Measurements from ENCODE around the gene CYRIA. TPM values are rescaled to one million over a fixed set of nuclear protein-coding genes. Genes with fewer than 3 reads are reported as not detected.

The CYRIA gene
- total RNA-seq, 1 donor from 2014 or later, result 2.1 TPM

DNA sequence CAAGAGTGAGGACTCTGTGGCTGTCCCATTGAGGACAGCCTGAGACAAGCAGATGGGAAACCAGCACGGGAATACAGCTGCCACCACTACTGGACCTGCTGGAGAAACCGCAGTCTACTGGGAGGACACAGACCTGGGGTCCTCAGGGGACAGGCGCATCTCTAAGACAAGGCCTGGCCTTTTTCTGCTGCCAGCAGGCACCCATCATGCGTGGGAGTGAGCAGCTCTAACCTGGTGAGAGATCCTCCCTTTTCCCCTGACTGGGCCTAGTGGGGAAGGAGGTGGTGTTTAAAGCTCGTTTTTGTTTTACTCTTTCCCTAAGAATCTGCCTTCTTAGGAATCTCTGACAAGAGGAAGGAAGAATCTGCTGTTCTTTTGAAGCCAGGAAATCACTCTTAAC is 36.6 kb downstream of the CYRIA start:
- Mint-ChIP-seq H3K4me3 (ENCODE audit: unreplicated experiment) (no peak overlapping the region), H3K9me3 (ENCODE audit: low read depth) (no peaks in the 10 kb centered on the region), H3K36me3 (ENCODE audit: low read depth) (no peaks in the 10 kb centered on the region), H3K27ac (ENCODE audit: unreplicated experiment) (no peak overlapping the region), H3K27me3 (ENCODE audit: low read depth) (no peaks in the 10 kb centered on the region), H3K4me1 (ENCODE audit: low read depth) (peaks cover 18% of the 10 kb centered on the region)
- no peak for TF ChIP-seq CTCF (IDR thresholded peaks at IDR 0.05)
- no peak for DNase-seq (ENCODE audit: low spot score)

- Mint-ChIP-seq H3K36me3 (ENCODE audit: low read depth) (no peaks in the 10 kb centered on the region), H3K4me1 (ENCODE audit: low read depth) (peaks cover 22% of the 10 kb centered on the region), H3K4me3 (ENCODE audit: unreplicated experiment) (no peak overlapping the region), H3K27me3 (ENCODE audit: low read depth) (no peaks in the 10 kb centered on the region), H3K27ac (ENCODE audit: unreplicated experiment) (no peak overlapping the region), H3K9me3 (ENCODE audit: low read depth) (no peaks in the 10 kb centered on the region)
- no peak for TF ChIP-seq CTCF (IDR thresholded peaks at IDR 0.05)
- DNase-seq (ENCODE audit: low spot score), result no peak
Measured at GRCh38 chr2:16628314-16628713, 37.3 kb downstream of the CYRIA start.

GRCh38 chr2:16626997-16627605 is 38.5 kb downstream of the CYRIA start:
- Mint-ChIP-seq H3K27me3 (ENCODE audit: low read depth) (no peaks in the 10 kb centered on the region), H3K4me1 (ENCODE audit: low read depth) (peaks cover 27% of the 10 kb centered on the region), H3K27ac (ENCODE audit: unreplicated experiment) (no peak overlapping the region), H3K36me3 (ENCODE audit: low read depth) (no peaks in the 10 kb centered on the region), H3K4me3 (ENCODE audit: unreplicated experiment) (no peak overlapping the region), H3K9me3 (ENCODE audit: low read depth) (no peaks in the 10 kb centered on the region)
- no peak for DNase-seq (ENCODE audit: low spot score)
- no peak for TF ChIP-seq CTCF (IDR thresholded peaks at IDR 0.05)

DNA sequence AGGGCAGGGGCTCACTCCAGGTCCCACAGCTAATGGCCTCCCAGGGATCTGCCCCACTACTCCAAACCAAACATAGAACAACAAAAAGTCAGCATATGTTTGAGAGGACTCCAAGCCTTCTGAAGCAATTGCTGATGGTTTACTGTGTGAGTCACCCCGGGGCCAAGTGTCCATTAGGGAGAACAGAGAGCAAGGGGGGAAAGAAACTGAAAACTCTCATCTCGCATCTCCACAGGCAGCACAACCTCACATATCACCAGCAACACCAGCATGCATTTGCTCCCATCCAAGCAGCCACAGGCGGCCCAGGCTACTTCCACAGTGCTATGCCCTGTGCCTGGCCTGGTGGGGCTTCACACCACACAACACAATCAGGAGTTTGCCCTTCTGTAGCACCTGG is 39.1 kb downstream of the CYRIA start:
- H3K4me3 Mint-ChIP-seq (ENCODE audit: unreplicated experiment), result no peak overlapping the region
- no peak overlapping the region for H3K27ac Mint-ChIP-seq (ENCODE audit: unreplicated experiment)
- DNase-seq (ENCODE audit: low spot score), result no peak
- no peaks in the 10 kb centered on the region for H3K27me3 Mint-ChIP-seq (ENCODE audit: low read depth)
- TF ChIP-seq CTCF (IDR thresholded peaks at IDR 0.05), result no peak
- no peaks in the 10 kb centered on the region for H3K36me3 Mint-ChIP-seq (ENCODE audit: low read depth)
- H3K9me3 Mint-ChIP-seq (ENCODE audit: low read depth), result no peaks in the 10 kb centered on the region
- peaks cover 27% of the 10 kb centered on the region for H3K4me1 Mint-ChIP-seq (ENCODE audit: low read depth)

GRCh38 chr2:16625759-16626158 is 39.9 kb downstream of the CYRIA start:
- Mint-ChIP-seq H3K27ac (ENCODE audit: unreplicated experiment) (no peak overlapping the region), H3K4me3 (ENCODE audit: unreplicated experiment) (no peak overlapping the region), H3K9me3 (ENCODE audit: low read depth) (no peaks in the 10 kb centered on the region), H3K27me3 (ENCODE audit: low read depth) (no peaks in the 10 kb centered on the region), H3K4me1 (ENCODE audit: low read depth) (peaks cover 27% of the 10 kb centered on the region), H3K36me3 (ENCODE audit: low read depth) (no peaks in the 10 kb centered on the region)
- TF ChIP-seq CTCF (IDR thresholded peaks at IDR 0.05), result no peak
- no peak for DNase-seq (ENCODE audit: low spot score)

All from chondrocyte (in vitro differentiated cells).